K562 (cell line): Measurements from ENCODE around the gene DNAH1.

ENCODE experiments used
- CBFB ChIP-seq: sonication (generic); formaldehyde crosslinking; IDR thresholded peaks from 2 replicates; pipeline ENCODE4 v1.4.0; 2020; ENCODE audit warnings: mild to moderate bottlenecking, missing genetic modification reagents
- CHD1 ChIP-seq: fragments of 200-600 bp; sonication (generic); IDR thresholded peaks from one replicate; pipeline ENCODE4 v1.6.1; 2012; ENCODE audit warnings: mild to moderate bottlenecking, moderate library complexity, low read length, inconsistent platforms
- EHMT2 ChIP-seq: fragments of 450-650 bp; IDR thresholded peaks from 2 replicates; pipeline ENCODE4 v1.6.1; 2018; ENCODE audit warnings: antibody characterized with exemption
- HDGF ChIP-seq: fragments of 450-650 bp; IDR thresholded peaks from 2 replicates; pipeline ENCODE4 v1.6.1; 2016
- MXI1 ChIP-seq: IDR thresholded peaks from 2 replicates; pipeline ENCODE4 v1.6.1; 2011; ENCODE audit warnings: low read depth, mild to moderate bottlenecking, improper control_type of control experiment, low read length
- POLR2A ChIP-seq: fragments of 450-650 bp; conservative IDR thresholded peaks from 2 replicates; pipeline ENCODE4 v1.6.1; 2016
- POLR2AphosphoS2 ChIP-seq: IDR thresholded peaks from 2 replicates; pipeline ENCODE4 v1.6.1; 2012; ENCODE audit warnings: low read length, improper control_type of control experiment
- RHOXF2B ChIP-seq: fragments of 250-450 bp; sonication (Bioruptor Pico); conservative IDR thresholded peaks from 2 replicates; pipeline ENCODE4 v1.5.1; 2021
- SP1 ChIP-seq: sonication (generic); formaldehyde crosslinking; IDR thresholded peaks from 2 replicates; pipeline ENCODE4 v1.8.1; 2022; ENCODE audit warnings: mild to moderate bottlenecking, missing genetic modification reagents
- STAT5A ChIP-seq: IDR thresholded peaks from 2 replicates; pipeline ENCODE4 v1.6.1; 2012; ENCODE audit warnings: low read length, inconsistent platforms, borderline replicate concordance
- ZNF57 ChIP-seq: fragments of 450-650 bp; formaldehyde crosslinking; IDR thresholded peaks from 2 replicates; pipeline ENCODE4 v1.4.0; 2020; ENCODE audit warnings: mild to moderate bottlenecking, moderate library complexity
- ZNF766 ChIP-seq: fragments of 200-800 bp; sonication (Bioruptor generic); conservative IDR thresholded peaks from 2 replicates; pipeline ENCODE4 v1.6.1; 2016; ENCODE audit warnings: missing genetic modification characterization, missing compliant biosample characterization
- TF ChIP-seq, protein P1 (sequence below): fragments of 450-650 bp; formaldehyde crosslinking; IDR thresholded peaks from 2 replicates; pipeline ENCODE4 v1.4.0; 2022; ENCODE audit warnings: missing genetic modification characterization
- TF ChIP-seq, protein P2 (sequence below), 3 experiments: IDR thresholded peaks in 2 of 3; conservative IDR thresholded peaks in 1 of 3; 2 replicates each; pipeline ENCODE4 v1.5.1; 2011 to 2012; ENCODE audit warnings: low read length in 3 of 3, mild to moderate bottlenecking in 3 of 3, control low read depth in 2 of 3, improper control_type of control experiment in 1 of 3, inconsistent platforms in 1 of 3, low read depth in 1 of 3, mixed read lengths in 1 of 3, moderate library complexity in 1 of 3; ENCODE audit not compliant: insufficient read depth in 2 of 3

DNA sequence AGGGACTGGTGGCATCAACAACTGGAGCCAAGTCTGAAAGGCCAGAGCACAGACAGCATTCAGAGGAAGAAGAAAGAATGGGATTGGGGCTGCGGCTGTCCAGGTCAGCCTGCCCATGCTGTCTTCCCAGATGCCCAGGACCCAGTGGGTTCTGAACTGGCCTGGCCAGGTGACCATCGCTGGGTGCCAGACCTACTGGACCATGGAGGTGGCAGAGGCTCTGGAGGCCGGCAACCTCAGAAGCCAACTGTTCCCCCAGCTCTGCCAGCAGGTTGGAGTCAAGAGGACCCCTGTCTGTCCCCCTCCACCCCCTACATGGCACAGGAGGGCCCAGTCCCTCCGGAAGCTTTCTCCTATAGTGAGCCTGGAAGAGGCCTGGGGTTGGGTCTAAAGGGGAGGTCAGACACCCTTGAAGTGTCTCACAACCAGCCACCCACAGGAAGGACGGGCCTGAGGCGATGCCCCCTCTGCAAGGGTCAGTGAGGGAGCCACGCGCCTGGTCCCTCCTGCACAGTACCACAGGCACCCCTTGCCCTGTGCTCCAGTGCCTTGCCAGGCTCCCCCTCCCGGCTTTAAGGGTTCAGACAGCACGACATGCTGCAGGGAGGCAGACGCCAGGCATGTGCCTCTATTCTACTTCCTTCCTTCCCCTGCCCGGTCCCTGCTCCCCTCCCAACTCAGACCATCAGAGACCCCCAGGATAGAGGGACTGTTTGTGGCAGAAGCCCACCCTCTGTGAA is 43.2 kb downstream of the DNAH1 start:
- TF ChIP-seq HDGF (no peak), ZNF57 (CRISPR knock-in tag) (no peak), CHD1 (no peak), CBFB (CRISPR knock-in tag) (no peak), RHOXF2B (CRISPR knock-in tag) (no peak), POLR2AphosphoS2 (no peak), STAT5A (no peak), ZNF766 (CRISPR knock-in tag) (no peak), SP1 (no peak), POLR2A (no peak), MXI1 (no peak), EHMT2 (no peak)
- TF ChIP-seq, protein P1, sequence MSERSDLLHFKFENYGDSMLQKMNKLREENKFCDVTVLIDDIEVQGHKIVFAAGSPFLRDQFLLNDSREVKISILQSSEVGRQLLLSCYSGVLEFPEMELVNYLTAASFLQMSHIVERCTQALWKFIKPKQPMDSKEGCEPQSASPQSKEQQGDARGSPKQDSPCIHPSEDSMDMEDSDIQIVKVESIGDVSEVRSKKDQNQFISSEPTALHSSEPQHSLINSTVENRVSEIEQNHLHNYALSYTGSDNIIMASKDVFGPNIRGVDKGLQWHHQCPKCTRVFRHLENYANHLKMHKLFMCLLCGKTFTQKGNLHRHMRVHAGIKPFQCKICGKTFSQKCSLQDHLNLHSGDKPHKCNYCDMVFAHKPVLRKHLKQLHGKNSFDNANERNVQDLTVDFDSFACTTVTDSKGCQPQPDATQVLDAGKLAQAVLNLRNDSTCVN: no peak
- TF ChIP-seq, protein P2, sequence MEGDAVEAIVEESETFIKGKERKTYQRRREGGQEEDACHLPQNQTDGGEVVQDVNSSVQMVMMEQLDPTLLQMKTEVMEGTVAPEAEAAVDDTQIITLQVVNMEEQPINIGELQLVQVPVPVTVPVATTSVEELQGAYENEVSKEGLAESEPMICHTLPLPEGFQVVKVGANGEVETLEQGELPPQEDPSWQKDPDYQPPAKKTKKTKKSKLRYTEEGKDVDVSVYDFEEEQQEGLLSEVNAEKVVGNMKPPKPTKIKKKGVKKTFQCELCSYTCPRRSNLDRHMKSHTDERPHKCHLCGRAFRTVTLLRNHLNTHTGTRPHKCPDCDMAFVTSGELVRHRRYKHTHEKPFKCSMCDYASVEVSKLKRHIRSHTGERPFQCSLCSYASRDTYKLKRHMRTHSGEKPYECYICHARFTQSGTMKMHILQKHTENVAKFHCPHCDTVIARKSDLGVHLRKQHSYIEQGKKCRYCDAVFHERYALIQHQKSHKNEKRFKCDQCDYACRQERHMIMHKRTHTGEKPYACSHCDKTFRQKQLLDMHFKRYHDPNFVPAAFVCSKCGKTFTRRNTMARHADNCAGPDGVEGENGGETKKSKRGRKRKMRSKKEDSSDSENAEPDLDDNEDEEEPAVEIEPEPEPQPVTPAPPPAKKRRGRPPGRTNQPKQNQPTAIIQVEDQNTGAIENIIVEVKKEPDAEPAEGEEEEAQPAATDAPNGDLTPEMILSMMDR (IDR thresholded peaks at IDR 0.05 in 2 of 3, conservative IDR thresholded peaks at IDR 0.05 in 1 of 3; ENCODE audit: insufficient read depth in 2 of 3, low read depth in 1 of 3, low read length in 3 of 3): no peak
